GM19468 (cell line): ENCODE data around the gene SMIM38.

Experiments used
- ATAC-seq: cut with Tn5 transposase; IDR thresholded peaks from one replicate; pipeline ENCODE4 v1.9.1; 2021; ENCODE audit warnings: mild to moderate bottlenecking, moderate library complexity, moderate number of reproducible peaks; ENCODE audit not compliant: unreplicated experiment; ENCODE audit errors: extremely low read depth

Gene SMIM38

DNA sequence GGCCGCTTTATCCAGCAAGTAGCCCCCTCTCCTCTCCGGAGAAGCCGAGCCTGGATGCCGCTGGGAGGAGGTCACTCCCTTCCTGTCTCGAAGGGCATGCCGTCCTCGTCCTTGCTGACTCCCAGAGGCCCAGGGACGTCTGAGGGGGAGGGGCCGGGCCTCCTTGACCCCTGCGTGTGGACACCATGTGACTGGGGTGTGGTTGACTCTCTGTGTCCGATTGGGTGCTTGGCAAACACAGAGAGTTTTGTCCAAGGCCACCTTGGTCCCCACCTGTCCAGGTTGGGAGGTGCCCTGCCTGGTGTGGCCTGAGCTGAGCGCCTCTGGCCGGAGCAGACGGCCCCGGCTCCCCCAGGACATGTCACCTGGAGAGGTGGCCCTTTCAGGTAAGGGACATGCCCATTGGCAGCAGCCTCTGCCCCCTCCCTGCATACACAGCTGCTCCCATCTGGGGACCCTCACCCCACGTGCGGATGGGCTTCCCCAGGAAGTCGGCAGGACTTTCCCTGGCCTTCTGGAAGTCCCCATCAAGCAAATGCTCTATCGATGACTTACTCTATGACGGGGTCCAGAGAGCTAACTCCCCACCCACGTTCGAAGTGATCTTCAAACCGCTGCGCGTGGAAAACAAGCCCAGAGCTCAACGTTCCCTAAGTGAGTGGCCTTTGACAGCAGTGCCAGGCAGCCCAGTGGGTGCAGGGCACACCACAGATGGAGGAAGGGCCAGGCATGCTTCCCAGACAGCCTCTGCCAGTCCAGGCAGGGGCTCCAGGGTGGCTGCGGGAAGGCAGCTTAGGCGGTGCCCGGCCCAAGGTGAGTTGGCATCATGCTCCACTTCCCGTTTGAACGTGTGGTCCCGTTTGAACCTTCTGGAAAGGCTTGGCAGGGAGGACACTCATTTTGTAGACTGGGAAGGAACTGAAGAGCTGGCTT is at the start of gene SMIM38:
SMIM38 (plus strand) TSS at position 634 of the 933 bp plus-strand sequence. CDS start 1,912 bp downstream, outside the sequence.
- no peak for ATAC-seq

DNA sequence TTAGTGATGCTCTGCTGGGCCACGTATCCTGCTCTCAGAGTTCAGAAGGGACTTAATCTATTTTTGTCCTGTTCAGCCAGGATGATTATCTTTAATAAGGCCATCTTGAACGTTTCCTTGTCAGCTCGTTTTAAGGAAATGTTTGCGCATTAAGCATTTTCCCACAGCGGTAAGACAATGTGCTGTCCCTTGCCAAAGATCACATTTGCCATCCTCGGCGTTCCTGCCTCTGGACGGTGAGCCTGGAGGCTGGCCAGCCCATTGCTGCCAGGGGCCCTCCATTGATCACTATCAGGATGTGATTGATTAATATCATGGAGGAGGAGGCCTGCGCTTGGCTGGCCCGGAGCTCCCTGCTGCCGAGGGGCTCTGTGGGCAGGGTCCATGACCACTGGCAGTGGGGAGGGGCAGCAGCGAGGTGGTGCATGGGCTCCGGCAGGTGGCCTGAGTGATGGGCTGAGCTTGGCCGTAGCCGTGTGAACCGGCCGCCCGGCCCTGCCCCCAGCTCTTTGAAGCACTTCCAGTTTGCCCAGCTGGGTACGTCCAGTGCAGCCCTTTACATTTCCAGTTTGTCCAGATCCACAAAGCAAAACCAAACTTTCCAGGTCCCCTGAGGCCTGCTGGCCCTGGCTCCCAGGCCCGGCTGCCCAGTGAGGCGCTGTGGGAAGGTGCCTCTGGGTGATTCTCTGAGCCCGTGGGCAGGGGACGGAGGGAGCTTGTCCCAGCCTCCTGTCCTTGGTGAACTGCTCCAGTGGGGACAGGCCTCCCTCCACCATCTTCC is 49.5 kb upstream of the SMIM38 start:
- ATAC-seq = no peak

DNA sequence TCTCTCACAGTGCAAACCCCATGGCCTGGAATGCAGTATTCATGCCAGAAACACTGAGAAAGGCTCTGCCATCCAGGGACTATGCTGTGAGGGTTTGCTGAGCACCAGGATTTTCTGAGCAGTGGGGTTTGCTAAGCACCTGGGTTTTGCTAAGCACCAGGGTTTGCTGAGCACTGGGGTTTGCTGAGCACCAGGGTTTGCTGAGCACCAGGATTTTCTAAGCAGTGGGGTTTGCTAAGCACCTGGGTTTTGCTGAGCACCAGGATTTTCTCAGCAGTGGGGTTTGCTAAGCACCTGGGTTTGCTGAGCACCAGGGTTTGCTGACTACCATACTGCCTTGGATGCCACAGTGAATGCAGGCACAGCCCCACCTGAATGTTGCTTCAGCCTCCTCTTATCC is 48.3 kb upstream of the SMIM38 start:
- ATAC-seq = no peak

DNA sequence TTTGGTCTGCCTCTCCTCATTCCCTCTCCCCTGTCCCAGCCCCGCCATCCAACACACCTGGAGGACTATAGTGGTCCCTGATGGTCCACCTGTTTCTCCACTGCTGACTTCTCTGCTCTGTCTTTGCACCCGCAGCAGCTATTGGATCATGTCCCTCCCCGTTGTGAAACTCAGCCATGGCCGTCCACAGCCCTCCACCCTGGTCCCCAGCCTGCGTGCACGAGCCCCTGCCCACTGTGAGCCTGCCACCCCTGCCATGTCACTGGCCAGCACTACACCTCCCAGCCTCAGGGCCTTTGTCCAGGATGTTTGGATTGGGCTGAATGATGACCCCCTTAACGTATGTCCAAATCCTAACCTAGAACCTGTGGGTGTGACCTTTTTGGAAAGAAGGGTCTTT is 47.7 kb upstream of the SMIM38 start:
- ATAC-seq = no peak

DNA sequence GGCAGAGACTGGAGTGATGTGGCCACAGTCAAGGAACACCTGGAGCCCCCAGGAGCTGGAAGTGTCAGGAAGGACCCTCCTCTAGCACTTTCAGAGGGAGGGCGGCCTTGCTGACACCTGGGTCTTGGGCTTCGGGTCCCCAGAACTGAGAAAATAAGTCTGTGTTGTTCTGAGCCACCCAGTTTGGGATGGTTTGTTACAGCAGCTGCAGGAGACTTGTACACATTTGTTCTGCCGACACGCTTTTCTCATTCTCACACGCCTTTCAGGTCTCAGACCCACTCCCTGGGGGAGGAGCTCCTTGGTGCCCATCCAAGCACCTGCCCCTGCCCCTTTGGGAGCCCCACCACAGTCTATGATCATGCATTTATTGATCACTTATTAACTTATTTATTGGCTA is 47.2 kb upstream of the SMIM38 start:
- no peak for ATAC-seq

DNA sequence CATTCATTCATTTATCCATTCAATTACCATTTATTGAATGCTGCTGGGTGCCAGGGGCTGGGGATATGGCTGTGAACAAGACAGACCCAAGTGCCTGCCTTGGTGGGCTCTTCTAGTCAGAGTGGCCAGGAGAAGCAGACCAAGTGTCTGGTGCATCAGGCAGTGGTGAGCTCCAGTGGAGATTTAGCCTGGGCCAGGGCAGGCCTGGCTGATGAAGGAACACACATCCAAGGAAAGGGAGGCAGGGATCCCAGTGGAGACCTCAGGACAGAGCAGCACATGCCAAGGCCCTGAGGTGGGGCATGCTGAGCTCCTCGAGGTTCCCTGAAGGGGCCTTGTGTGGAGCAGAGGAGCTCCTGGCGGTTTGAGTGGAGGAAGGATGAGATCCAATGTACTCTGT is 46.6 kb upstream of the SMIM38 start:
- ATAC-seq = no peak

DNA sequence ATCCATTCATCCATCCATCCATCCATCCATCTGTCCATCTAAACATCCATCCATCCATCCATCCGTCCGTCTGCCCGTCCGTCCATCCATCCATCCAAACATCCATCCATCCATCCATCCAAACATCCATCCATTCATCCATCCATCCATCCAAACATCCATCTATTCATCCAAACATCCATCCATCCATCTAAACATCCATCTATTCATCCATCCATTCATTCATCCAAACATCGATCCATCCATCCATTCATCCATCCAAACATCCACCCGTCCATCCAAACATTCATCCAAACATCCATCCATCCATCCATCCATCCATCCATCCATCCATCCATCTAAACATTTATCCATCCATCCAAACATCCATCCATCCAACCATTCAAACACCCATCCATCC is 45.3 kb upstream of the SMIM38 start:
- no peak for ATAC-seq

DNA sequence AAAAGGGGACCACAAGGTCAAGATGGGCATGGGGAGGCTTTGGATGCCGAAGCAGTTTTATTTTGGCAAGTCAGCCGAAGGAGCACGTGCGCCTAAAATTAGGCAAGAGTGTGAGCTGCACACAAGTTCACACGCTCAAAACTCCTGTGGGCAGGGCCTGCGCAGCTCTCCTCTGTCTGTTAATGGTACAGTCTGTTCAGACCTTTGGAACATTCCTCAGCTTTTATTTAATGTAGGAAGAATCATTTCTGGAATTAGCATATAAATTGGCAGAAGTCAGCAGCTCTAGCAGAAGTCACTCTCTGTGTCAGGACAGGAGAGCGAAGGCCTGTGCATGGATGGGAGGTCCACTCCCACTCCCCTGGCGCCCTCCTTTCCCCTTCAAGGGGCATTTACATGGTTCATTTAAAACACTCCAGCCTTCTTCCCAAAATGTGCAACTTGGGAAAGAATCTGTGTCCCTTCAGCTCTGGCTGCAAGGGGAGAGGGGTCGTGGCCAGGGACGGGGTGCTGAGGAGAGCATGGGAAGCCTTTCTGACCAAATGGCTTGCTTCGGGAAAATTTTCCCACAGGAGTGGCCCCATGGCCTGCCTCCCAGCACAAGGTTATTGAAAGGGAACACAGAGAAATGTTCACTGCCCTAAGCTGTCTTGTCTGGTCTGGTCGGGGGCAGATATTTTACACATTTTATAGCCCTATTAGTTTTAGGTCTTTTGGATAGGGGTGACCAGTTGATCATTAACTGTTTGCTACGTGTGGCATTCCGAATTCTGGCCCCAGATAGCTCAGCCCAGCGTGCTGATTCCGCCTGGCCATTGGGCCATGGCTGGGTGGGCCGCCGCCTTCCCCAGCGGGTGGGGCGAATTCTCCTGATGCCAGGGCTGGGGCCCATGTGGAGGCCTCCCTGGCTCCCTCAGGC is 43.9 kb upstream of the SMIM38 start:
- no peak for ATAC-seq

DNA sequence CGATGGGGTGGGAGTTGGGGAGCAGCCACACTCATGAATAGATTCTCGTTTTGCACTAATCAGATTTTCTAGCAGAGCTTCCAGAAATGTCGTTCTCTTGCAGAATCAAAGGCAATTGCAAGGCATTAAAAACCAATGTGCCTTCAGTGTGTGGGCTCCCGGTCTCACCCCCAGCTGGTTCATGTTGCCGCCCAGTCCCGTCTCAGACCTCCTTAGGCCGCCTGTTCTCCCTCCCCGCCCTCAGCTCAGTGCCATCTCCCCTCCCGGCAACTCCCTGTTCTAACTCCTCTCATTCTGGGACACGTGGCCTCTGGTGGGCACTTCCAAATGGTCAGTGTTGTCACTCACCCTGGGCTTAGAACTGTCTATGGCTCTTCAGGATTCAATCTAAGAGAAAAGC is 42.5 kb upstream of the SMIM38 start:
- no peak for ATAC-seq

DNA sequence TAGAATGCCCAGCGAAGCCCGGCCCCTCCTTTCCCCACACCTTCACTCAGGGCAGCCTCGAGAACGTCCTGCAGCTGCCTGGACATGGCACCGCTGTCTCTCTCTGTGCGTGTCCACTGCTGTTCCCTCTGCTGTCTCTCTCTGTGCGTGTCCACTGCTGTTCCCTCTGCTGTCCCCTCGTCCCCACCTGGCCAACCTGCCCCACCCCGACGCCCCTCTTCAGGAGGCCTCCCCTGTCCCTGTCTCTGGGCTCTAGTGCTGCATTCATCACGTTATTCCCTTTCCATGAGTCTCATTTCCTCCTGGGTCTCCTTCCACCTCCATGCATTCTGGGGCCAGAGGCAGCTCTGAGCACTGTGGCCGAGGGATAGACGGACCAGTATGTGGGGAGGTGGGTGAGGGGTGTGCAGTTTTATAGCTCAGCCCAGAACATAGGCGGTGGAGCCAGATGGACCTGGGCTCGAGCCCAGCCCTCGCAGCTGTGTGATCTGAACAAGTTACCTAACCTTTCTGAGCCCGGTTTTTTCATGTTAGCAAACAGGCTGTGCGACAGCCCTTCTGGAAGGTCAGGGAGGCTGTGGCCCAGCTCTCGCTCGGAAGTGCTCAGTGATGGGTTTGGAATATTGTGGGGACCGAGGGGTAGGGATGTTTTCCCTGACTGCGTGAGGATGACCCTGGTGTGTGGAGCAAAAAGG is 41.9 kb upstream of the SMIM38 start:
- no peak for ATAC-seq

DNA sequence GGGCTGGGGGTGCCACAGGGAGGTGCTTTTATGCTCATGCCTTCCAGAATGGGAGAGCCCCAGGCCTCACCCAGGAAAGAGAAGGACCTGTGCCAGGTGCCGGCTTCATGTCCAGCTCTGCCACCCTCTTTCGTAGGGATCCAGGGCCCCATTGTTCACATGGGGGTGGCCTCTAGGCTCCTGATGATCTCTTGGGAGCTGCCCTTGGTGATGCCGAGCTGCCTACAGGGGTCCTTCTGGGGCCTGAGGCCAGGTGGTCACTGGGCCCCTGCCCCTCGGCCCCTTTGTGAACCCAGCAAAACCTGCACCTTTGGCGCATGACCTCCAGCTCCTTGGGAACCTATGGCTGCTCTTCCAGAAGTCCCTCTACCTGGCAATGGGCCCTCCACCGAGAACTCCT is 41.4 kb upstream of the SMIM38 start:
- no peak for ATAC-seq

DNA sequence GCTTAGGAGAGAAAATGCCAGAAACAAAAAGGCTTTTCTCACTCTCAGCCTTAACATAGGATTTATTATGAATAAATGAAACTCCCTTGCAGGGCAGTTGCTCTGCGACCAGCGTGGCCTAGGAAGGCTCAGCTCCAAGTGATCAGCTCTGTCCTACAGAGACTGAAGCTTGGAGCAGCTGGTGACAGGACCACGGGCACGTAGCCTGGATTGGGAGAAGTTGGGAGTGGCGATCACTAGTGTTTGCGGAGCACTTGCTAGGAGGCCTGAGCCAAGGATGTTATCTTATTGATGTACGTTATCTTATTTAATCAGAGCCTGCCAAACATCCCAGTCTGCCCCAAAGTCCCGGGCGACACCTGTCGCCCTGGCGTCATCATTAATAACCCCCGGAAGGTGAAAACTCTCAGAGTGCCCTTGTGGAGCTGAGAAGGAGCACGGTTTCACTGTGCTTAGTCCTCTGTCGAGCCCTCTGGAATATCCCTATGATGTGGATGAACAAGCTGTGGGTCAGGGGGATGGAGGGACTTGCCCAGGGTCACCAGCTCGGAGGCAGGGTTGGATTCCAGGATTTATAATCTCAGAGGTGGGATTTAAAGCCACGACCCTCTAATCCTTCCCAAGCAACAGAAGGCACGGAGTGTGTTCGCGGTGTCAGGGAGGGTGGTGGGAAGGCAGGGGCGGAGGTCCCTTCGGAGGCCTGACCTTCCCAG is 40.8 kb upstream of the SMIM38 start:
- no peak for ATAC-seq

DNA sequence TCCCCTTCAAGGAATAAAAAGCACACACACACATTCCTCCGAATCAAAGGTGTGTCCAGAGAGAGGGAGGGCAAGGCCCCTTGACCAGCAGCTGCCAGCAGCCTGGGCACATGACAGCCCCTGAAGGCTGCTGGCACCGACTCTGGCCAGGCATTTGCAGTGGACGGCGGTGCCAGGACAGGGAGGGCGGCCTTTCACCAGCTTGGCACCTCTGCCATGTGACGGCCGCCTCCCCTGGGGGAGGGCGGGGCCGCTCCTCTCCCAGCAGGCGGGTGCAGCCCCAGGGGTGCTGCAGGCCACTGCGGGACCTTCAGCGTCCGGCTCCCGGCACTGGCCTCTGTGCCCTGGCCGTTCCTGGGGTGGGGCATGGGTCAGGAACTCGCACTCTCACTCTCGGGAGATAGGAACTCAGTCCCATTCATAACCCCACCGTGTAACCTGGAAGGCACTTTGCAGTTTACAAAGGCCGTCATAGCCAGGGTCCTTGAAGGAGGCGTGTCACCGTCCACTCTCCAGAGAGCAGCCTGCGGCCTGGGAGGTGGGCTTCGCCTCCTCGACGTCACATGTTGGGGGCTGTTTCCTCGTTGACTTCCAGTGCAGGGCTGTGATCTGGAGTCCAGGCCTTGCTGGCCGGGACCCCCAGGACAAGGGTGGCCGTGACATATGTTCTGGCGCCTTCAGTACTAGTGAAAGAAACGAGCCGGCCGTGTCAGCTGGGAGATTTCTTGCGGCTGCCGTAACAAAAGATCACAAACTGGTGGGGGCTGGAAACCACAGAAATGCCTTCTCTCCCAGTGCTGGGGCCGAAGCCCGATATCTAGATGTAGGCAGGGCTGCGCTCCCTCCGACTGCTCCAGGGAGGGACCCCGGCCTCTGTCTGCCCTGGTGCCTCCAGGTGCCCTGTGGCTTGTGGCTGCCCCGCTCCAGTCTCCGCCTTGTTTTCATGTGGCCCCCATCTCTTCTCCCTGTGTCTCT is 39.9 kb upstream of the SMIM38 start:
- no peak for ATAC-seq

DNA sequence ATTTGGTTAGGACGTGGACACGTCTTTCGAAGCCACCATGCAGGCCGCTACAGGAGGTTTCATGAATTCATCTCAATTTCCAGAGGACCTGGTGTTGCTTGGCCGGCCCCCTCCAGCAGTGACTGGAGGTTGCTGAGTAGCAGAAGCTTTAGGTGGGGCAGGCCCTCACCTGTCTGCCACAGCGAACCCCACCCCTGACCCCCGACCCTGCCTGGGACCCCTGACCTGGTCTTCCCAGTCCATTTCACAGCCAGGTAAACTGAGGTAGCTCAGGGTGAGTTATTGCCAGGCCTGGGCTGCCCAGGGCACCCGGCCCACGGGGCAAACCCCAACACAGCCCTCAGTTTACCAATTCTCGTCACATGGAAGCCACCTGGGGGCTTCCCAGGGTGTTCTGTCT is 39.1 kb upstream of the SMIM38 start:
- ATAC-seq = no peak

DNA sequence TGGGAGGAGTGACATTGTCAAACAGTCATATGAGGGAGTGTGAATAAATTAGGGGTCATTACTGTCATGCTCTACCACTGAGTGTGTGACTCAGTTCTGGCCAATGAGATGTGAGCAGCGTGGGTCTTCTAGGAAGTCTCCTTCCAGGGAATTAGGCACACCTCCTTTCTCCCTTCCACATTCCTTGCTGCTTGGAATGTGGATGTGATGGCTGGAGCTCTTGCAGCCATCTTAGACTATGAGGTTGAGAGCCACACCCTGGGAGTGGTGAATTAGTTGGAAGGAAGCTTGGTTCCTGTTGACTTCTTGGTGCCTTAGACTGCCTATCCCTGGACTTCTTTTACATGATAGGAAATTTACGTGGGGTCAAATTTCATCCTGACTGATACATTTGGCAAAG is 36.5 kb upstream of the SMIM38 start:
- no peak for ATAC-seq

DNA sequence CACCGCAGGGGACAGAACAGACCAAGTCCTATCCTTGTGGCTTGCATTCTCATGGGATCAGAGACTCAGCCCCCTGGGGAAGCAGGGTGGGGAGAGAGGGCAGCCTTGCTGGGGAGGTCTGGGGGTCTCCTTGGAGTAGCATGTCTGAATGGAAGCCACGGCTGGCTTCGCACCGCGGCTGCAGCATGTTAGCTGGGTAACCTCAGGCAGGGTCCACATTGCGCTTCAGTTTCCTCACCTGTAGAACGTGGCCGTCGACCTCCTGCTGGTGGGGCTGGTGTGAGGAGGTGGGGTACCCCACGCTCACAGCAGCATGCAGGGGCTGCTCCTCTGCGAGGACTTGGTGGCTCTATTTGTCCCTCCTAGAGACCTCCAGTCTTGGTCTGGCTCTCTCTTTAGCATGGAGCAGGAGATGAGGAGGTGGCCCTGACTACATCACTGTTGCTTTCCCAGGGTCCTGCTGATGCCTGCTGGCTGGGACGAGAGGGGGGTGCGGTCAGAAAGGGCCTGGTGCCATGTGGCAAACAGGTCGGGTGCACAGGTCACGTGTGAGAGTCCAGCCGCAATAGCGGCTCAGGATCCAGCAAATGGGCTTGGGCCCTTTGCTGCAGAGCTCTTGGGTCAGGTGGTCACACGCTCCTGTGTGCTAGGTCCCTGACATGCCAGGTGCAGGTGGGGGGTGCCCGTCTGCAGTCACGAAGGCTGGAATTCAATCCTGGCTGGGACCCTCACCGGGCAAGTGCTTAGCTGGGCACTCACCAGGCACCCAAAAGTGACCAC is 35.4 kb upstream of the SMIM38 start:
- ATAC-seq = no peak

DNA sequence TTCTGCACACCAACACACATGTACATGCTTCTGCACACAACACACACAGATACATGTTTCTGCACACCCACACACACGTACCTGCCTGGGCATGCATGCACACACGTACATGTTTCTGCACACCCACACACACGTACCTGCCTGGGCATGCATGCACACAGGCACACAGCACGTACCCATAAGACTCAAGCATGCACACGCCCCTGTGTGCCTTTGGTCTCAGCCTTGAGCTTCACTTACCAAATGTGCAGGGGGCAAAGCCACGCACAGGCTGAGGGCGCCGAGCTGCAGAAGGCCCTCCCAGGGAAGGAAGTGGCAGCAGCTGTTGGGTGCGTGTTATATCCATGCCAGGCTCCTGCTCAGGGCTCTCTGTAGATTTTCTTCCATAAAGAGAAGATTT is 34.7 kb upstream of the SMIM38 start:
- no peak for ATAC-seq
